ELF-1 (cell line): ENCODE results near the gene FCHSD2.
"Not testable (repeated sequence)": the region's sequence is repeated elsewhere in the genome, so short reads cannot be mapped to it uniquely, and the experiment has no call there.

Experiments
- DNase-seq: peaks from one replicate; pipeline ENCODE4 v3.0.0-alpha.2; 2016; ENCODE audit warnings: low read depth, low spot score

Gene FCHSD2

GRCh38 chr11:72885749-72886609 lies 256.1 kb downstream of the FCHSD2 start:
- DNase-seq = no peak

- DNase-seq = no peak
Observed at GRCh38 chr11:72876147-72876546, 266.0 kb downstream of the FCHSD2 start.

GRCh38 chr11:72875736-72876135 lies 266.4 kb downstream of the FCHSD2 start:
- DNase-seq = no peak

GRCh38 chr11:72872012-72872411 lies 270.1 kb downstream of the FCHSD2 start:
- no peak for DNase-seq

- no peak for DNase-seq
Observed at GRCh38 chr11:72871119-72871518, 271.0 kb downstream of the FCHSD2 start.

GRCh38 chr11:72869831-72870230 lies 272.3 kb downstream of the FCHSD2 start:
- no peak for DNase-seq

- no peak for DNase-seq
Observed at GRCh38 chr11:72867970-72868369, 274.1 kb downstream of the FCHSD2 start.

- DNase-seq = no peak
Observed at GRCh38 chr11:72864702-72865655, 277.1 kb downstream of the FCHSD2 start.

- DNase-seq = no peak
Observed at GRCh38 chr11:72863916-72864315, 278.2 kb downstream of the FCHSD2 start.

- DNase-seq = no peak
Observed at GRCh38 chr11:72863091-72863490, 279.0 kb downstream of the FCHSD2 start.

GRCh38 chr11:72860592-72860991 lies 281.5 kb downstream of the FCHSD2 start:
- no peak for DNase-seq

- no peak for DNase-seq
Observed at GRCh38 chr11:72860010-72860409, 282.1 kb downstream of the FCHSD2 start.

- DNase-seq = no peak
Observed at GRCh38 chr11:72859126-72859525, 283.0 kb downstream of the FCHSD2 start.

- DNase-seq = not testable (repeated sequence)
Observed at GRCh38 chr11:72858267-72858666, 283.9 kb downstream of the FCHSD2 start.

GRCh38 chr11:72856551-72857345 lies 285.4 kb downstream of the FCHSD2 start:
- DNase-seq = no peak

GRCh38 chr11:72856065-72856464 lies 286.1 kb downstream of the FCHSD2 start:
- no peak for DNase-seq

- no peak for DNase-seq
Observed at GRCh38 chr11:72851726-72852125, 290.4 kb downstream of the FCHSD2 start.

GRCh38 chr11:72850832-72851231 lies 291.3 kb downstream of the FCHSD2 start:
- no peak for DNase-seq

- peak; percentile 24 for DNase-seq
Observed at GRCh38 chr11:72848846-72849466, 293.2 kb downstream of the FCHSD2 start.

- no peak for DNase-seq
Observed at GRCh38 chr11:72844356-72844755, 297.8 kb downstream of the FCHSD2 start.

GRCh38 chr11:72842653-72843330 lies 299.3 kb downstream of the FCHSD2 start:
- no peak for DNase-seq
